GM23338 (cell line): ENCODE measurements around the gene NDST1. TPM values are rescaled to one million over a fixed set of nuclear protein-coding genes. Genes with fewer than 3 reads are reported as not detected.

ENCODE experiments used
- ATAC-seq: fragments of 200-7000 bp; cut with Tn5 transposase; 3 replicates; pipeline ENCODE4 v1.9.1; 2020
- DNase-seq: peaks from one replicate; pipeline ENCODE4 v3.0.0-alpha.2; 2015; ENCODE audit warnings: low spot score
- H2AFZ ChIP-seq: fragments of 200-600 bp; sonication (generic); 2 replicates; pipeline ENCODE4 v1.8.0; 2016; ENCODE audit warnings: antibody characterized with exemption, mild to moderate bottlenecking, moderate library complexity
- H3F3A ChIP-seq: fragments of 200-600 bp; sonication (generic); replicated peaks from 2 replicates; pipeline ENCODE4 v1.8.0; 2017; ENCODE audit warnings: antibody characterized with exemption, mixed run types, low read depth
- H3K27ac ChIP-seq: fragments of 200-600 bp; sonication (generic); 2 replicates; pipeline ENCODE4 v1.6.1; 2016; ENCODE audit warnings: low read depth
- H3K27me3 ChIP-seq: fragments of 200-600 bp; sonication (generic); 2 replicates; pipeline ENCODE4 v1.8.0; 2016; ENCODE audit warnings: mild to moderate bottlenecking, mixed run types, moderate library complexity; ENCODE audit not compliant: insufficient read depth
- H3K36me3 ChIP-seq: fragments of 200-600 bp; sonication (generic); 2 replicates; pipeline ENCODE4 v1.8.0; 2016; ENCODE audit warnings: mild to moderate bottlenecking; ENCODE audit not compliant: insufficient read depth
- H3K4me1 ChIP-seq: fragments of 200-600 bp; sonication (generic); 2 replicates; pipeline ENCODE4 v1.8.0; 2016; ENCODE audit warnings: mild to moderate bottlenecking, moderate library complexity; ENCODE audit not compliant: insufficient read depth
- H3K4me2 ChIP-seq: fragments of 200-600 bp; sonication (generic); 2 replicates; pipeline ENCODE4 v1.7.1; 2017; ENCODE audit warnings: mixed run types
- H3K4me3 ChIP-seq: fragments of 200-600 bp; sonication (generic); 2 replicates; pipeline ENCODE4 v1.6.1; 2016; ENCODE audit warnings: mixed run types
- H3K79me2 ChIP-seq: fragments of 200-600 bp; sonication (generic); replicated peaks from 2 replicates; pipeline ENCODE4 v1.8.0; 2017; ENCODE audit warnings: mild to moderate bottlenecking; ENCODE audit not compliant: insufficient read depth
- H3K9me2 ChIP-seq: fragments of 200-600 bp; sonication (generic); 2 replicates; pipeline ENCODE4 v1.8.0; 2017; ENCODE audit not compliant: insufficient read depth
- H4K20me1 ChIP-seq: fragments of 200-600 bp; sonication (generic); replicated peaks from 2 replicates; pipeline ENCODE4 v1.8.0; 2017; ENCODE audit warnings: mild to moderate bottlenecking; ENCODE audit not compliant: insufficient read depth
- H3K27ac Mint-ChIP-seq: 2 replicates; pipeline ENCODE4 v1.8.0; 2020; ENCODE audit warnings: inconsistent platforms, mild to moderate bottlenecking, moderate library complexity, mixed read lengths
- H3K27me3 Mint-ChIP-seq: 3 replicates; pipeline ENCODE4 v1.8.0; 2022; ENCODE audit warnings: low read depth, mild to moderate bottlenecking, moderate library complexity, mixed read lengths, inconsistent platforms; ENCODE audit not compliant: insufficient read depth, poor library complexity
- H3K36me3 Mint-ChIP-seq: 3 replicates; pipeline ENCODE4 v1.8.0; 2021; ENCODE audit warnings: low read depth, mild to moderate bottlenecking, inconsistent platforms, moderate library complexity, mixed read lengths
- H3K4me1 Mint-ChIP-seq: 3 replicates; pipeline ENCODE4 v1.8.0; 2020; ENCODE audit warnings: mild to moderate bottlenecking, inconsistent platforms, mixed read lengths
- H3K4me3 Mint-ChIP-seq: 3 replicates; pipeline ENCODE4 v1.8.0; 2021; ENCODE audit warnings: moderate library complexity, mild to moderate bottlenecking, inconsistent platforms, mixed read lengths
- H3K9me3 Mint-ChIP-seq: 3 replicates; pipeline ENCODE4 v1.8.0; 2020; ENCODE audit warnings: moderate library complexity, mild to moderate bottlenecking, inconsistent platforms, mixed read lengths
- CREB1 ChIP-seq: fragments of 250-450 bp; sonication (Bioruptor Pico); IDR thresholded peaks from 2 replicates; pipeline ENCODE4 v1.5.0; 2020; ENCODE audit warnings: low read depth, mild to moderate bottlenecking, moderate library complexity
- CTCF ChIP-seq, 2 experiments: fragments of 200-600 bp in 1 of 2; sonication (generic) in 1 of 2; conservative IDR thresholded peaks; 2 replicates each; pipeline versions ENCODE4 v1.5.1 to v1.6.1; 2016 to 2017; ENCODE audit warnings: antibody characterized with exemption in 2 of 2, low read depth in 2 of 2, mild to moderate bottlenecking in 2 of 2, moderate library complexity in 1 of 2
- ETS1 ChIP-seq: IDR thresholded peaks from 2 replicates; pipeline ENCODE4 v1.6.1; 2016; ENCODE audit warnings: antibody characterized with exemption
- EZH2 ChIP-seq: fragments of 200-600 bp; sonication (generic); IDR thresholded peaks from one replicate; pipeline ENCODE4 v1.8.0; 2017; ENCODE audit warnings: antibody characterized with exemption, mild to moderate bottlenecking, low read depth; ENCODE audit not compliant: unreplicated experiment
- EZH2phosphoT487 ChIP-seq: fragments of 200-600 bp; sonication (generic); IDR thresholded peaks from one replicate; pipeline ENCODE4 v1.8.1; 2018; ENCODE audit warnings: antibody characterized with exemption; ENCODE audit not compliant: unreplicated experiment
- JUNB ChIP-seq: IDR thresholded peaks from one replicate; pipeline ENCODE4 v1.6.1; 2016; ENCODE audit warnings: antibody characterized with exemption; ENCODE audit not compliant: unreplicated experiment
- NANOG ChIP-seq: IDR thresholded peaks from 2 replicates; pipeline ENCODE4 v1.6.1; 2016; ENCODE audit warnings: antibody characterized with exemption, borderline replicate concordance
- POLR2AphosphoS5 ChIP-seq: IDR thresholded peaks from 2 replicates; pipeline ENCODE4 v1.6.1; 2016; ENCODE audit warnings: antibody characterized with exemption, low read depth
- REST ChIP-seq: IDR thresholded peaks from one replicate; pipeline ENCODE4 v1.6.1; 2018; ENCODE audit warnings: antibody characterized with exemption; ENCODE audit not compliant: unreplicated experiment
- STAT1 ChIP-seq: IDR thresholded peaks from one replicate; pipeline ENCODE4 v1.6.1; 2016; ENCODE audit warnings: antibody characterized with exemption; ENCODE audit not compliant: unreplicated experiment
- ZNF114 ChIP-seq: fragments of 250-450 bp; sonication (Bioruptor Pico); IDR thresholded peaks from 2 replicates; pipeline ENCODE4 v1.5.0; 2020; ENCODE audit warnings: mild to moderate bottlenecking, moderate library complexity
- ZNF331 ChIP-seq: fragments of 250-450 bp; sonication (Bioruptor Pico); IDR thresholded peaks from 2 replicates; pipeline ENCODE4 v1.5.0; 2020; ENCODE audit warnings: low read depth, mild to moderate bottlenecking, moderate library complexity
- ZNF462 ChIP-seq: fragments of 250-450 bp; sonication (Bioruptor Pico); IDR thresholded peaks from 2 replicates; pipeline ENCODE4 v1.5.0; 2020; ENCODE audit warnings: mild to moderate bottlenecking, moderate library complexity
- polyA plus RNA-seq: library from polyadenylated mRNA; unstranded; fragments of >200 nt; fragmentation: Nextera tagmentation; extraction: Ambion mirVana; gene quantifications from 2 replicates; pipeline ENCODE4 v1.2.1, GENCODE V29; 2016
- total RNA-seq: library from RNA; depleted of rRNA; stranded (reverse); fragments of >200 nt; shearing (Covaris generic); gene quantifications from 2 replicates; pipeline ENCODE4 v1.2.3, GENCODE V29; 2014

Gene NDST1
- total and polyA plus RNA-seq, 2 experiments from 2014 or later = 7.3 to 85.0 TPM

GRCh38 chr5:150575745-150576448, 68.0 kb downstream of the NDST1 start:
- Histone ChIP-seq H3K4me3 (no peak overlapping the region), H3K4me2 (no peak overlapping the region), H3K4me1 (no peaks in the 10 kb centered on the region), H3K79me2 (no peaks in the 10 kb centered on the region), H3K9me2 (no peaks in the 10 kb centered on the region), H3K36me3 (no peaks in the 10 kb centered on the region), H3K27me3 (no peaks in the 10 kb centered on the region), H3F3A (no peaks in the 10 kb centered on the region), H4K20me1 (no peaks in the 10 kb centered on the region), H2AFZ (no peak overlapping the region), H3K27ac (no peak overlapping the region)
- H3K27me3 Mint-ChIP-seq = peaks cover 7% of the 10 kb centered on the region
- no peak overlapping the region for H3K27ac Mint-ChIP-seq
- H3K9me3 Mint-ChIP-seq = no peaks in the 10 kb centered on the region
- peaks cover 4% of the 10 kb centered on the region; the same call in 1 of the 3 replicates for H3K4me1 Mint-ChIP-seq
- no peak for ATAC-seq
- no peaks in the 10 kb centered on the region for H3K36me3 Mint-ChIP-seq
- no peak overlapping the region for H3K4me3 Mint-ChIP-seq
- no peak for DNase-seq
- TF ChIP-seq CTCF (conservative IDR thresholded peaks at IDR 0.05; ENCODE audit: low read depth in 2 of 2) (no peak), ZNF462 (CRISPR knock-in tag) (no peak), ETS1 (no peak), JUNB (no peak), STAT1 (no peak), NANOG (no peak), CREB1 (no peak), EZH2 (no peak), EZH2phosphoT487 (no peak), POLR2AphosphoS5 (no peak), ZNF114 (CRISPR knock-in tag) (no peak), ZNF331 (CRISPR knock-in tag) (no peak), REST (no peak)
